IMR-90 (cell line): ENCODE results near the gene DLX2. TPM values are rescaled to one million over a fixed set of nuclear protein-coding genes. Genes with fewer than 3 reads are reported as not detected.

Source experiments
- ATAC-seq: fragments of 200-7000 bp; cut with Tn5 transposase; 2 replicates; pipeline ENCODE4 v1.9.1; 2020; ENCODE audit warnings: low read depth, mild to moderate bottlenecking, moderate library complexity
- BruUV-seq: library from RNA; stranded (reverse); fragments of 400-500 nt; replicated peaks from 2 replicates; lab custom pipeline; 2021; lab: Mats Ljungman, UMichigan
- CTCF ChIA-PET: fragments of 300-600 bp; formaldehyde crosslinking; extraction: SDS; loops from one replicate; lab custom pipeline; 2021; ENCODE audit warnings: antibody characterized with exemption; lab: Yijun Ruan, JAX
- POLR2A ChIA-PET: fragments of 300-600 bp; sonication (Branson Sonifier 250); formaldehyde crosslinking; loops from one replicate; lab custom pipeline; 2022; ENCODE audit warnings: antibody characterized with exemption; ENCODE audit not compliant: unreplicated experiment; lab: Charles Lee
- DNase-seq: peaks from one replicate; pipeline ENCODE4 v3.0.0; 2013
- H2AFZ ChIP-seq: replicated peaks from 2 replicates; pipeline ENCODE3; 2013; ENCODE audit warnings: low read length, mild to moderate bottlenecking; ENCODE audit not compliant: poor library complexity
- H2AK5ac ChIP-seq: 2 replicates; pipeline ENCODE4 v1.6.1; 2013; ENCODE audit warnings: low read depth, low read length, inconsistent platforms
- H2AK9ac ChIP-seq: replicated peaks from 2 replicates; pipeline ENCODE3; 2013; ENCODE audit warnings: mild to moderate bottlenecking, low read depth, low read length, moderate library complexity; ENCODE audit not compliant: poor library complexity
- H2BK120ac ChIP-seq: 2 replicates; pipeline ENCODE4 v1.6.1; 2013; ENCODE audit warnings: low read depth, low read length, inconsistent platforms
- H2BK15ac ChIP-seq: 3 replicates; pipeline ENCODE4 v1.6.1; 2013; ENCODE audit warnings: low read depth, low read length, inconsistent platforms
- H2BK20ac ChIP-seq: 2 replicates; pipeline ENCODE4 v1.6.1; 2013; ENCODE audit warnings: low read depth, mild to moderate bottlenecking, inconsistent platforms, low read length, moderate library complexity
- H2BK5ac ChIP-seq: 2 replicates; pipeline ENCODE4 v1.6.1; 2013; ENCODE audit warnings: mild to moderate bottlenecking, low read depth, low read length, inconsistent platforms; ENCODE audit not compliant: poor library complexity, severe bottlenecking
- H3K14ac ChIP-seq: replicated peaks from 2 replicates; pipeline ENCODE4 v1.6.1; 2013; ENCODE audit warnings: low read depth, low read length, inconsistent platforms
- H3K18ac ChIP-seq: 2 replicates; pipeline ENCODE4 v1.6.1; 2013; ENCODE audit warnings: low read depth, low read length, control low read depth
- H3K23ac ChIP-seq: 2 replicates; pipeline ENCODE4 v1.6.1; 2013; ENCODE audit warnings: low read depth, low read length, inconsistent platforms
- H3K27ac ChIP-seq: 2 replicates; pipeline ENCODE4 v1.5.1; 2013; ENCODE audit warnings: mild to moderate bottlenecking, control low read depth, low read length; ENCODE audit not compliant: insufficient read depth
- H3K27me3 ChIP-seq: 2 replicates; pipeline ENCODE4 v1.6.1; 2013; ENCODE audit warnings: low read length; ENCODE audit not compliant: control insufficient read depth, insufficient read depth
- H3K36me3 ChIP-seq: 2 replicates; pipeline ENCODE4 v1.6.1; 2013; ENCODE audit warnings: low read length, mixed read lengths; ENCODE audit not compliant: control insufficient read depth, insufficient read depth
- H3K4ac ChIP-seq: 2 replicates; pipeline ENCODE4 v1.6.1; 2013; ENCODE audit warnings: low read depth, low read length, inconsistent platforms
- H3K4me1 ChIP-seq: 2 replicates; pipeline ENCODE4 v1.6.1; 2013; ENCODE audit warnings: low read length, mixed read lengths; ENCODE audit not compliant: control insufficient read depth, insufficient read depth
- H3K4me2 ChIP-seq: 2 replicates; pipeline ENCODE4 v1.6.1; 2013; ENCODE audit warnings: low read depth, mild to moderate bottlenecking, control low read depth, low read length, moderate library complexity
- H3K4me3 ChIP-seq: 2 replicates; pipeline ENCODE4 v1.5.1; 2013; ENCODE audit warnings: low read depth, mild to moderate bottlenecking, control low read depth, low read length, moderate library complexity; ENCODE audit not compliant: insufficient read depth
- H3K56ac ChIP-seq: 2 replicates; pipeline ENCODE4 v1.6.1; 2013; ENCODE audit warnings: low read length, inconsistent platforms; ENCODE audit not compliant: insufficient read depth; ENCODE audit errors: extremely low read depth
- H3K79me1 ChIP-seq, 2 experiments: 2 replicates each; pipeline ENCODE4 v1.6.1; 2013; ENCODE audit warnings: low read length in 2 of 2, inconsistent platforms in 1 of 2, low read depth in 1 of 2
- H3K9ac ChIP-seq: 2 replicates; pipeline ENCODE4 v1.6.1; 2013; ENCODE audit warnings: low read depth, low read length, control low read depth
- H3K9me1 ChIP-seq: 2 replicates; pipeline ENCODE4 v1.6.1; 2013; ENCODE audit warnings: low read length, inconsistent platforms; ENCODE audit not compliant: insufficient read depth
- H3K9me3 ChIP-seq: 2 replicates; pipeline ENCODE4 v1.6.1; 2013; ENCODE audit warnings: low read length; ENCODE audit not compliant: control insufficient read depth, insufficient read depth
- H4K20me1 ChIP-seq: 2 replicates; pipeline ENCODE4 v1.6.1; 2013; ENCODE audit warnings: low read length, inconsistent platforms; ENCODE audit not compliant: insufficient read depth
- H4K5ac ChIP-seq: 2 replicates; pipeline ENCODE4 v1.6.1; 2013; ENCODE audit warnings: mild to moderate bottlenecking, low read depth, low read length, control low read depth
- H4K8ac ChIP-seq, 2 experiments: 2 replicates each; pipeline ENCODE4 v1.6.1; 2013; ENCODE audit warnings: low read depth in 2 of 2, low read length in 2 of 2, control low read depth in 1 of 2, inconsistent platforms in 1 of 2
- H4K91ac ChIP-seq: 2 replicates; pipeline ENCODE4 v1.6.1; 2013; ENCODE audit warnings: low read depth, low read length, inconsistent platforms; ENCODE audit not compliant: insufficient read depth
- CHD1 ChIP-seq: IDR thresholded peaks from 2 replicates; pipeline ENCODE4 v1.6.1; 2012; ENCODE audit warnings: low read depth, low read length, improper control_type of control experiment
- FOS ChIP-seq: fragments of 150-350 bp; IDR thresholded peaks from 2 replicates; pipeline ENCODE4 v1.6.1; 2016; ENCODE audit warnings: low read depth, low read length
- MXI1 ChIP-seq: IDR thresholded peaks from 2 replicates; pipeline ENCODE4 v1.6.1; 2012; ENCODE audit warnings: low read depth, mild to moderate bottlenecking, low read length, moderate library complexity, borderline replicate concordance
- NFE2L2 ChIP-seq: fragments of 150-350 bp; IDR thresholded peaks from 2 replicates; pipeline ENCODE4 v1.6.1; 2016; ENCODE audit warnings: low read depth, mild to moderate bottlenecking, low read length
- RCOR1 ChIP-seq: IDR thresholded peaks from 2 replicates; pipeline ENCODE4 v1.6.1; 2012; ENCODE audit warnings: mild to moderate bottlenecking, low read length, improper control_type of control experiment; ENCODE audit not compliant: insufficient replicate concordance
- RFX5 ChIP-seq: IDR thresholded peaks from 2 replicates; pipeline ENCODE4 v1.8.0; 2012; ENCODE audit warnings: low read depth, mild to moderate bottlenecking, low read length, moderate library complexity
- WGBS, 2 experiments: methylation state at CpG; one replicate each; pipeline versions ENCODE4 v1.1.5 to v1.1.7; 2013; ENCODE audit warnings: missing lambda C conversion rate in 2 of 2; ENCODE audit not compliant: insufficient read length in 1 of 2; ENCODE audit errors: extremely low coverage in 2 of 2; 5-methylcytosine and 5-hydroxymethylcytosine counted together
- dilution Hi-C: fragments of 300-500 bp; cut with HindIII; formaldehyde crosslinking; loops from one replicate; pipeline ENCODE4 v1.14.3; 2018; ENCODE audit warnings: low sequenced_read_pairs; ENCODE audit not compliant: unreplicated experiment
- in situ Hi-C: fragments of 300-500 bp; cut with MboI; formaldehyde crosslinking; loops from 3 replicates; pipeline ENCODE4 v1.14.3; 2019; ENCODE audit warnings: low sequenced_read_pairs, inconsistent platforms, mixed read lengths
- intact Hi-C: fragments of 100-400 bp; cut with micrococcal nuclease; formaldehyde crosslinking; loops from 2 replicates; pipeline ENCODE4 v1.10.0; 2022
- polyA plus RNA-seq, 3 experiments: library from polyadenylated mRNA; depleted of rRNA; stranded (reverse); fragments of >200 nt; gene quantifications; 2 replicates each; pipeline ENCODE4 v1.2.3, GENCODE V29; 2012; ENCODE audit warnings: low replicate concordance in 1 of 3
- total RNA-seq: library from RNA; depleted of rRNA; stranded (reverse); fragments of >200 nt; gene quantifications from 2 replicates; pipeline ENCODE4 v1.2.3, GENCODE V29; 2012
- TF ChIP-seq, protein P1 (sequence below): fragments of 150-350 bp; IDR thresholded peaks from 2 replicates; pipeline ENCODE4 v1.6.1; 2016; ENCODE audit warnings: low read depth, mild to moderate bottlenecking, low read length, moderate library complexity, borderline replicate concordance

DLX2 gene
- total and polyA plus RNA-seq, 2 of the 4 experiments (the other 2 are of a cell fraction), result 0.38 TPM; not detected in 1

- TF ChIP-seq CHD1 (no peak), RCOR1 (no peak)
Observed at GRCh38 chr2:172103471-172104272, 972 bp upstream of the DLX2 start (continued).

DNA sequence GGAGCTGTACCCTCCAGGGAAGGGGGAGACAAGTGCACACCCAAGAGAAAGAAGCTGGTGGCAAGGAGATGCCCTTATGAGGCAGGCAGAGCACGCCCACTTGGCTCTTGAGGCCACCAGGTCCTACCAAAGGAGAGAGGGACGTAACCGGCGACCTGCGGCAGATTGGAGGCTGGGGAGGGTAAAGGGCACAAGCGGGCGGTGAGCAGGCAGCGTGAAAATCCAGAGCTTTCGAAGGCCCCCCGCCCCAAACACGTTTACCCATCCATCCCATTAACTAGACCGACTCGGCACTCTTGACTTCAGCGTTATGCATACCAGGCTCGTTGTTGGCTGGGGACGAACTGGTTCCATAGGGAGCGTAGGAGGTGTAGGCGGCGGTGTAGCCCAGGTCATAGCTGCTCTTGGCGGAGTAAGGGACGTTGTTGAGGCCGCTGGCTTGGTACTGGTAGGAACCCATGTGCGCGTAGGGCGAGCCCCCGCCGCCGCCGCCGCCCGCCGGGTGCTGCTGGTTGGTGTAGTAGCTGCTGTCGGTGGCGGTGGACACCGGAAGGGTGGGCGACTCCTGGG, 794 bp downstream of the DLX2 start:
- POLR2A ChIA-PET, result no interaction called here
- Histone ChIP-seq H3K4ac (no peak overlapping the region; the same call in 1 of the 2 replicates), H4K91ac (no peak overlapping the region), H3K27ac (peak overlapping the region; percentile 32; the same call in 1 of the 2 replicates), H4K8ac (no peak overlapping the region), H4K20me1 (no peaks in the 10 kb centered on the region; the same call in 1 of the 2 replicates), H3K9me3 (no peaks in the 10 kb centered on the region), H3K9ac (peak overlapping the region; percentile 51; the same call in 1 of the 2 replicates), H2BK5ac (no peak overlapping the region), H3K14ac (no peak overlapping the region), H3K9me1 (peaks cover 5% of the 10 kb centered on the region), H3K23ac (no peak overlapping the region), H2BK120ac (no peak overlapping the region), H3K36me3 (no peaks in the 10 kb centered on the region), H3K56ac (no peak overlapping the region), H2AK9ac (peak overlapping the region; percentile 39), H2AK5ac (peak overlapping the region; percentile 38; the same call in 1 of the 2 replicates), H3K4me3 (peak overlapping the region; percentile 54), H3K4me2 (peak overlapping the region; percentile 95), H3K18ac (no peak overlapping the region), H2BK15ac (no peak overlapping the region), H3K27me3 (no peaks in the 10 kb centered on the region; the same call in 1 of the 2 replicates), H4K5ac (no peak overlapping the region), H2BK20ac (no peak overlapping the region), H3K4me1 (peaks cover 14% of the 10 kb centered on the region), H2AFZ (peak overlapping the region; percentile 90), H3K79me1 (no peaks in the 10 kb centered on the region)
- dilution Hi-C loops (no loop called here), in situ Hi-C loops (no loop called here), intact Hi-C loops (loop anchor here (2.0 to 5.0 kb wide), 3 partner anchors 143 to 365 kb away; partner anchors contain the start of gene HAT1)
- no TSS peak for BruUV-seq
- CTCF ChIA-PET, result interaction anchor here (0.6 to 0.9 kb wide), 3 partner anchors 281 to 360 kb away, joined by 3 to 4 read pairs (median 3); no protein-coding TSS in a partner anchor
- ATAC-seq, result no peak; the same call in 1 of the 2 replicates
- 17% methylated on average over 4 of the region's 36 CpGs; no CpG with 5 or more reads in 1 of the 2 experiments for WGBS, 2 experiments
- no peak for DNase-seq
- TF ChIP-seq FOS (no peak), NFE2L2 (no peak), CHD1 (0 out of 2 replicates have a peak, but pooled peaks have one; percentile 59), MXI1 (0 out of 2 replicates have a peak, but pooled peaks have one; percentile 29), RFX5 (no peak)
- TF ChIP-seq, protein P1, sequence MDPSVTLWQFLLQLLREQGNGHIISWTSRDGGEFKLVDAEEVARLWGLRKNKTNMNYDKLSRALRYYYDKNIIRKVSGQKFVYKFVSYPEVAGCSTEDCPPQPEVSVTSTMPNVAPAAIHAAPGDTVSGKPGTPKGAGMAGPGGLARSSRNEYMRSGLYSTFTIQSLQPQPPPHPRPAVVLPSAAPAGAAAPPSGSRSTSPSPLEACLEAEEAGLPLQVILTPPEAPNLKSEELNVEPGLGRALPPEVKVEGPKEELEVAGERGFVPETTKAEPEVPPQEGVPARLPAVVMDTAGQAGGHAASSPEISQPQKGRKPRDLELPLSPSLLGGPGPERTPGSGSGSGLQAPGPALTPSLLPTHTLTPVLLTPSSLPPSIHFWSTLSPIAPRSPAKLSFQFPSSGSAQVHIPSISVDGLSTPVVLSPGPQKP, result no peak
